Measurements from ENCODE around the gene MFGE8.
A peak's percentile ranks its signal among the peaks of the same experiment; 100 is the strongest.

MFGE8 gene

GRCh38 chr15:88897456-88898194, 15.6 kb downstream of the MFGE8 start:
- FAIRE-seq = peak; percentile 97

DNA sequence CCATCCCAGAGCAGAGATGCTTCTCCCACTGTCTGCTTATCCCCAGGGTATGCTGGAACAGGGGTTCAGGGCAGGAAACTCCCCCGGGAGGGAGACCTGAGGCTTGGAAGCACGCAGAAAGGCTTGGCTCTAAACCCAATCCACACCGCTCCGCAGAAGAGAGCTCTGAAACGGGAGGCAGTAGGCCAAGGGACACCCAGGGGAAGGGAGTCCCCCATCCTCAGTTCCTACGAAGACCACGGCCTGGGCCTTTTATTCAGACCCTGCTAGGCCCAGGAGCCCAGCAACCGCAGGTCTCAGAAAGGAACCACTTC, 16.1 kb downstream of the MFGE8 start:
- FAIRE-seq = no peak

GRCh38 chr15:88896333-88897033, 16.7 kb downstream of the MFGE8 start:
- no peak for FAIRE-seq

DNA sequence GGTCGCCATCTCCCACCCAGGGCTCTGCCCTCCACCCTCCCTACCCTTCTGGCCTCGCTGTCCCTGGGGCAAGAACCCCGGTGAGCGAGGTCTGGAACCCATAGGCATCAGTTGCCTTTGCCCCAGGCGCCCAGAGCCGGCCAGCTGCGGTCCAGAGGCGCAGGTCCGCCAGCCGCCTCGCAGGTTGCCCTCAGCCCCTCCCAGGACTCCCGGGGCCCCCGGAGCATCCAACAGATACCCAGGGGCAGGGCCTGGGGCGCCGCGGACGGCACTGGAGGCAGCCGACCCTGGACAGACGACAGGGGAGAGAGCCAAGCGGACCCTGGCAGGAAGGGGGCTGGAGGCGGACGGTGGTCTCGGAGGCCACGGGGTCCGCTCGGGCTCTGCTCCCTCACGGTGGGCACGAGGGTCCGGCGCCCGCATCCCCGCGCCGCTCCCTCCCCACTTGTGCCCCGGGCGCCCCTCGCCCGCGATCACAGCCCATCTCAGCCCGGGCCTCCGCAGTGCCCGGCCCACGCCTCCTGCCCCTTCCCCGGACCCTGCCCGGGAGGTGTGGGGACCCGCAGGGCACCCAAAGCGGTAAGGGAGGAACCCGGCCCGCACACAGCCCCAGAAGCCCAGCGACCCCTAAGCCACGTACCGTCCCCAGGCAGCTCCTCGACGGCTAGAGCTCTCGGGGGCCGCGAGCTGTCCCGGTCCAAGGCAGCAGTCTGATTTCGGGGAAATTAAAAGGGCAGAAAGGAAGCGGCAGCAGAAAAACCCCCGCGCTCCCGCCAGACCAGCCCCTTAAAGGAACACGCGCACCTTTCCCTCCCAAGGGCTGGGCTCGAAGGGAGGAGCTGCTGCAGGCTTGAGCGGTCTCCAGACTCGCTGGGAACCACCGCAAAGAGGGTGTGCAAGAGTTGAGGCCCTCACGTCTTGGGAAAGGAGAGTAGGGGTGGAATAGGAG, 18.1 kb downstream of the MFGE8 start, which contains the start of gene HAPLN3:
HAPLN3 (minus strand) TSS at position 726 of the 949 bp plus-strand sequence. CDS start 8,246 bp downstream, outside the sequence.
- FAIRE-seq = no peak

DNA sequence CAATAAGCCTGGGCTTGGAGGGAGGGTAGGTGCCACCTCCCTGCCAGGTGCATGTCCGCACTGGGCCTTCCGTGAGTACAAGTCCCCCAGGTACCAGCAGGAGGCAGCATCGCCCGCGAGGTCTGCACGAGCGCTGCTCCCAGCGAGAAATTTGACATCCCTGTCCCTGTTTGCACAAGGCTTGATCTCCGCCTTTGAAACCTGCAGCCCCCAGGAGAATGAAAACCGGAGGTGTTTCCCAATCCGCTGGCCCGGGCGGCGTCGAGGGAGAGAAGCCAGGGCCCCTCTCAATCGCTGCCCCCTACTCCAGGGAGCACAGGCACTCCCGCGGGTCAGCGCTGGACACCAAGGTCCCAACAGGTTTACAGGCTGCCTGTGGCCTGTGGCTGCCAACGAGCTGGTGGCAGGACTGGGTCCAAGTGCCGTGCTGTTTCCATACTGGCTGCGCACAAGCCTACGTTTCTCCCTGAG, 18.8 kb downstream of the MFGE8 start:
- FAIRE-seq = no peak

GRCh38 chr15:88891540-88892254, 21.5 kb downstream of the MFGE8 start:
- FAIRE-seq = no peak

GRCh38 chr15:88890495-88890894, 22.7 kb downstream of the MFGE8 start:
- no peak for FAIRE-seq

DNA sequence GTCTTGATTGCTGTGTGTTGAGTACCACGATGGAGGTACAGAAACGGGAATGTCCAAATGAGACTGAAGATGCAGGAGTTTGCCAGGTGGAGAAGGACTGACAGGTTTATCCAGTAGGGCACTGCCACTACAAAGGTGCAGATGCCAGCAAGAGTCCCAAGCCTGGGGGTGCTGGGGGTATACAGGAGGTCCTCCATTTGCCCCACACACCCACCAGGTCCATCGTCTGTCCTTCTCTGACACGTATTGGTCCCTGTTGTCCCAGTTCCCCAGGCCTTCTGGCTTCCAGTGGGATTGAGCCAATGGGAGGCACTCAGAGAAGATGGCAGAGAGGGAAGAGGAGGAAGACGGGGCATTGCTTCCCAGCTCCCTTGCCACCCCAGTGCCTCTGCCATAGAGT, 24.5 kb downstream of the MFGE8 start:
- no peak for FAIRE-seq

DNA sequence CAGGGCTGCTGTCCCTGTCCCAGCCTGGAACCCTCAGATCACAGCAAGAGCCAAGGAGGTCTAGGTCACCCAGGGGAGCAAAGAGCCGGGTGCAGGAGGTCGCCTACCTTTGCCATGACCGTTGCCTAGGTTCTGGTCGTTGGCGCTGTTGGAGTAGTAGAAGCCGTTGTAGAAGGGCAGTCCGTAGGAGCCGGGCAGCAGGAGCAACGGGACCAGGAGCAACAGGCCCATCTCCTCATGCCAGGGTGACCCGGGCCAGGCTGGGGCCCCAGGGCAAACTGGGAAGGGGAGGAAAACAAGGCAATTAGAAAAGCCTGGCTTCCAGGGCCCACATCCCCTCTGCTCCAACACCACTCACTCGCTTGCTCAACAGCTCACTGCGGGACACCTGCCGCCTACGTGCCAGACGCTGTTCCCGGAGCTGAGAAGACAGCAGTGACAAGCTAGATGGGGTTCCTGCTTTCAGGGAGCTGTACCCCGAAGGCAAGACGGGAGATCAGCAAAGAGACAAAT, 26.1 kb downstream of the MFGE8 start:
- FAIRE-seq = no peak

GRCh38 chr15:88882785-88883184, 30.4 kb downstream of the MFGE8 start:
- no peak for FAIRE-seq

DNA sequence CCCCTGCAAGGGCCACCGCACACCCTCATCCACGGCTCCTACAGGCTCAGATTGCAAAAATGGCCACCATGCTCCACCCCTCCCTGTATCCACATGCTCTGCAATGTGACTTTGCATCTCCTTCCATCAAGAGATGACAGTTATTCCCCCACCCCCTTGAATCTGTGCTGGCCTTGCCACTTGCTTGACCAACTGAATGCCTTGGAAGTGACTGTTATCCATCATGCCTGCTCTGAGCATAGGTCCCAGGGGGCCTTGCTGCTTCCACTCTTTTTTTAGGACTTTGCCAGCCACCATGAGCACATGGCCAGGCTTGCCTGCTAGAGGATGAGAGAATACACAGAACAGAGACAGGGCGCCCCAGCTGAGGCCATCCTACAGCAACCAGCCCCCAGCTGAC, 31.4 kb downstream of the MFGE8 start:
- FAIRE-seq = no peak

DNA sequence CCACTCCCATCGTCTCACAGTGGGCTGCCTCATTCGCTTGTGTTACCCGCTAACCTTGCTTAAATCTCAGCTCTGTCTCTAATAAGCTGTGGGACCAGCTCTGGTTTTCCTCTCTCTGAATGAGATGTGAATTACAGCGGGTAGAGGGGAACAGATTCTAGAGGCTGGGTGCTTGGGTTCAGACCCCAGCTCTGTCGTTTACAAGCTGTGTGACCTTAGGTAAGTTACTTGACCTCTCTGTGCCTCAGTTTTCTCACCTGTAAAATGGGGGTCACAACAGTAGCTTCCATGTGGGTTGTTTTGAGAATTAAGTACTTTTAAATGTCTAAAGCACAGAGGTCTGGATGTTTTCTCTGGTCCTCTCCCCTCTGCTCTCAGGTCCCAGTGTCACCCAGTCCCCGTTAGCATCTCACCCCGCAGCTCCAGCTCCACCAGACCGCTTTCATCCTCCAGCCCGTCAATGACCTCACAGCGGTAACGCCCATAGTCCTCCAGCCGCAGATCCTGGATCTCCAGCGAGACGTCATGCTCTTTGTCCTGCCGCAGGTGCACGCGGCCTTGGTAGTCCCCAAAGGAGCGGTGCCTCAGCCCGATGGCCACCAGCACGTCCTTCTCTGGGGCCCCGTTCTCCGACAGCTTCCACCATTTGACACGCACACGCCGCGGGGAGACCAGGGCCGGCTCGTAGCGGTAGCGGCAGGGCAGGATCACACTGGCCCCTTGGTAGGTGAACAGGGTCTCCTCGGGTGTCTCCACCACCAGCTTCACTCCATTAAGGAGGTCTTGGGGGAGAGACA, 32.0 kb downstream of the MFGE8 start:
- FAIRE-seq = no peak

DNA sequence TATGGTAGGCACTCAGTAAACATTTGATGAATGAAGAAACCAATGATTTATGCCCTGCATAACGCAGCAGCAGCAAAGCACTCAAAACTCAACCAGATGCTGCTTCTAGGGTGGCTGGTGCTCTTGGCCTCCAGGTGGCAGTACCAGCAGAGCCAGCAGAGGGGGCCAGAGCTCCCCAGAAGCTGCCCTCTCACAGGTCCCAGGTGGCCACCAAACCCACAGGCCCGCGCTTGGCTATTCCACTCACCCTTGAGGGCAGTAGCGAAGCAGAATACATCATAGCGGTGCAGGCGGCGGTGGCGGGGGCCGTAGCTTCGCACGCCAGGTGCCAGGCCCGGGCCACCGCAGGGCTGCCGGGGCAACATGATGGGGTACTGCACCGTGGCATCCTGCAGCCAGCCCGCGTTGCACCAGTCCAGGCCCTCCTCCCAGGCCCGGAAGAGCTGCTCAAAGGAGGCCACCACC, 34.4 kb downstream of the MFGE8 start:
- FAIRE-seq = no peak

GRCh38 chr15:88877906-88878305, 35.3 kb downstream of the MFGE8 start:
- FAIRE-seq = no peak

GRCh38 chr15:88877415-88877814, 35.8 kb downstream of the MFGE8 start:
- no peak for FAIRE-seq

DNA sequence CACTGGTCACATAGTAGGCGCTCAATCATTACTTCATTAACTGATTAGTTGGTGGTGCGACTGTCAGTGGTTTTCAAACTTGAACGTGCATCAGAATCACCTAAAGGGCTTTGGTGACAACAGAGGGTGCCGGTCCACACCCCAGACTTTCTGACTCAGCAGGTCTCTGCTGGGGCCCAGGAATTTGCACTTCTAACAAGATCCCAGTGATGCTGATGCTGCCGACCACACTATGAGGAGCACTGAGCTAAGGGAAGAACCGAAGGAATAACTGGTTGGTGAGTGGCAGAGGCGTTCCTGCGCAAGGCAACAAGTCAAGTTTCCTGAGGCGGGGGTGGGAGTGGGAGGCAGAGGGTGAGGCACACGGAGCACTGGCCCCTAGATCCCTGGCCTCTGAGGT, 36.6 kb downstream of the MFGE8 start:
- FAIRE-seq = no peak

DNA sequence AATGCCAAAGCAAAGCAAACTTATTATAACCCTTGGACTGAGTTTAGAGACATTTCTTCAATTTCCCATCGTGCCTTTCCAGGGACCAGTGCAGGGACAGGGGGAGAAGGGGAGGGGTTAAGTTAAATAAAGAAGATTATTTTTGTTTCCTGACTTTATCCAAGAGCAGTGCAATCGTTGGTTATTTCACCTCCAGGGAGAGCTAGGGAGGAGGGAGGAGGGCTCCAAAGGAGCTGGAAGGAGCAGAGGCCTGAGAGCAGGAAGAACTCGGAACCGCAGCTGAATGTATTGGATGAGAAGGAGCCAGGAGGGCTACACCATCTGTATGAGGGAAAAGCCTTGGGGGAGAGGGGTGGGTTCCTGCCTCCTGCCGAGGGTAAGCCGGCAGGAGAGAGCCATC, 38.5 kb downstream of the MFGE8 start:
- FAIRE-seq = no peak

DNA sequence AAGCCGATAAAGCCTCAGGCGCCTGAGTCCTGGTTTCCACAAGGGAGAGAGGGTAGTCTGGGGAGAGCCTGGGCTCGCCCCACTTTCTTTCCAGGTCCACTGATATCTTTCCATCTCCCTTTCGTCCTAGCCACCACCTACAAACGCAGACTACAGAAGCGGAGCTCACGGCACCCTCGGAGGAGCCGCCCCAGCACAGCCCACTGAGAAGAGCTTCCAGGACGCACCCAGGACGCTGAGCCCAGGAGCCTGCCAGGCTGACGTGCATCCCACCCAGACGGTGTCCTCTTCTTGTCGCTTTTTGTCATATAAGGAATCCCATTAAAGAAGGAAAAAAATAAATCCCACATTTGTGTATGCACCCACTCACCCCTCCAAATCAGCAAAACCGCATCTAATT, 38.9 kb downstream of the MFGE8 start:
- FAIRE-seq = no peak

GRCh38 chr15:88873786-88874185, 39.4 kb downstream of the MFGE8 start:
- FAIRE-seq = no peak

DNA sequence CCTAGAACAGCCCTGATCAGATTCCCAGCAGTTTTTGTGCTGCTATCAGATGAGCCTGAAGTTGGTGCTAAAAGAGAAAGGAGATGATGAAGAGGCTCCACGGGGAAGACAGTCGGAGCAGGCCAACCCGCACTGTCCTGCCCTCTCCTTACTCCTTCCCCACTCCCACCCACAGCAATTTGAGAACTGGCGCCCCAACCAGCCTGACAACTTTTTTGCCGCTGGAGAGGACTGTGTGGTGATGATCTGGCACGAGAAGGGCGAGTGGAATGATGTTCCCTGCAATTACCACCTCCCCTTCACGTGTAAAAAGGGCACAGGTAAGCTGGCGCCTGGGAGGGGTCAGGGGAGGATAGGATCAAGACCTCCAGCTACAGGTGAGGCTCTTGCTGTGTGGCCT, 40.5 kb downstream of the MFGE8 start:
- FAIRE-seq = no peak

GRCh38 chr15:88872106-88872505, 41.1 kb downstream of the MFGE8 start:
- FAIRE-seq = no peak

Measured in endometrium (tissue), 2 donors.